GM21381 (cell line): ENCODE measurements around the gene TUBGCP6.
"Not testable (repeated sequence)": the region's sequence is repeated elsewhere in the genome, so short reads cannot be mapped to it uniquely, and the experiment has no call there.

Experiments
- ATAC-seq: cut with Tn5 transposase; IDR thresholded peaks from one replicate; pipeline ENCODE4 v1.9.1; 2021; ENCODE audit warnings: mild to moderate bottlenecking, moderate library complexity; ENCODE audit not compliant: unreplicated experiment

The TUBGCP6 gene

DNA sequence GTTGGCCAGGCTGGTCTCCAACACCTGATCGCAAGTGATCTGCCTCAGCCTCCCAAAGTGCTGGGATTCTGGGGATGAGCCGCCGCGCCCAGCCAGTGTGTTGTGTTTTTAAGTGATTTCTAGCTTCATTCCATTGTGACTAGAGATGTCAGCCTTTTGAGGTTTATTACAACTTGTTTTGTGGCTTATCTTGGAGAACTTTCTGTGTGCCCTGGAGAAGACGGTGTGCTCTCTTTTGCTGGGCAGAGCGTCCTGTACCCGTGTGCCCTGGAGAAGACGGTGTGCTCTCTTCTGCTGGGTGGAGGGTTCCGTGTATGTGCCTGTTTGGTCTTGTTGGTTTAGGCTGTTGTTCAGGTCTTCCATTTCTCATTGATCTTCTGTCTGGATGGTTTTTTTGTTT lies 31.6 kb downstream of the TUBGCP6 start:
- no peak for ATAC-seq

DNA sequence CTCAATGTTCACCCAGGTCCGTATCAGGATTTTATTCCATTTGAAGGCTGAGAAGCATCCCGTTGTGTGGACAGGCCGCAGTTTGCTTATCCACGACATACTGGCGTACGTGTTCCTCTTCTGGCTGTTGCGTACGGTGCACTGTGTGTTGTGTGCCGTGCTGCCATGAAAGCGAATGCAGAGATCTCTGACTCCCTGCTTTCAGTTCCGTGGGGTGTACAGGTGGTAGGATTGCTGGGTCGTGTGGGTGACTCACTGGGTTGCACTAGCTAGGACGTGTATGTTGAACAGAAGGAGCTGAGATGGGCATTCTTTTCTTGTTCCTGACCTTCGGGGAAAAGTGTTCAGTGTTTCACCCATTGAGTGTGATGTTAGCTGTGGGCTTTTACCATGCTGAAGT lies 33.7 kb downstream of the TUBGCP6 start:
- ATAC-seq = no peak

DNA sequence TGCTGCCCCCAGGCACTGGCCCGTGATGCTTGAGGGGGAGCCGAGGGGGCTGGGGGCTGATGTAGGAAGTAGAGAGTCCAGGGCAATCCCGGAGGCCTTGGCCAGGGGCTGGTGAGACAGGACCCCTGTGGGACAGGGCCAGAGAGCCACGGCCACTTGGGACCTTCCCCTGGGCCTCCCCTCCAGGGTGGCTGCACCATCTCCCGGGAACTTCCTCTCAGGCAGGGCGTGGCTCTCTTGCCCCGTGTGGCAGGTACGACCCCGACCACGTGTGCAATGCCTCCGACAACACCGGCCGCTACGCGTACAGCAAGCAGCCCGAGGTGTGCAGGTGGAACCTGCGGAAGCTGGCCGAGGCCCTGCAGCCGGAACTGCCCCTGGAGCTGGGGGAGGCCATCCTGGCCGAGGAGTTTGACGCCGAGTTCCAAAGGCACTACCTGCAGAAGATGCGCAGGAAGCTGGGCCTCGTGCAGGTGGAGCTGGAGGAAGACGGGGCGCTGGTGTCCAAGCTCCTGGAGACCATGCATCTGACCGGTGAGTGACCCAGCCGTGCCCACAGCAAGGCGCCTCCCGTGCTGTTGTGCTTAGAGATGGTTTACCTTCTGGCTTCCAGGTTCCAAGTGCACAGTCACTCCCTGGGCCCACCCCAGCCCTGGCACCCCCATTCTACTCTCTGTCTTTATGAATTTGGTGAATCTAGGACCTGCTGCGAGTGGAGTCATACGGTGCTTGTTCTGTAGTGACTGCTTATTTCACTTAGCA lies 34.3 kb downstream of the TUBGCP6 start:
- ATAC-seq = no peak

DNA sequence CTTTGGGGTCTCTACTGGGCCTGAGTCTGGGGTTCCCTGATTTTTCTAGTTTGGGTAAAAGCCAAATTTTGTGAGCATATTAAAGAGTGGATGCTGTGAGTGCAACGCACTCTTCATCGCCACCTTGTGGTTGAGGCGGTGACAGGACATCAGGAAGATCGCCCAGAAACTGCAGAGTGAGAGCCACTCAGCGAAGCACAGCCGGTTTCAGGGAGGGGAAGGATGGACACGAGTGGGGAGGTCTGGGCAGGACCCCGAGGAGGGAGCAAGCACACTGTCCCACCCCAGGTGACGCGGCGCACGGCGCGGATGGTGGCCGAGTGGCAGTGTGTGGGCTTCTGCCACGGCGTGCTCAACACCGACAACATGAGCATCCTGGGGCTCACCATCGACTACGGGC lies 34.9 kb downstream of the TUBGCP6 start:
- no peak for ATAC-seq

DNA sequence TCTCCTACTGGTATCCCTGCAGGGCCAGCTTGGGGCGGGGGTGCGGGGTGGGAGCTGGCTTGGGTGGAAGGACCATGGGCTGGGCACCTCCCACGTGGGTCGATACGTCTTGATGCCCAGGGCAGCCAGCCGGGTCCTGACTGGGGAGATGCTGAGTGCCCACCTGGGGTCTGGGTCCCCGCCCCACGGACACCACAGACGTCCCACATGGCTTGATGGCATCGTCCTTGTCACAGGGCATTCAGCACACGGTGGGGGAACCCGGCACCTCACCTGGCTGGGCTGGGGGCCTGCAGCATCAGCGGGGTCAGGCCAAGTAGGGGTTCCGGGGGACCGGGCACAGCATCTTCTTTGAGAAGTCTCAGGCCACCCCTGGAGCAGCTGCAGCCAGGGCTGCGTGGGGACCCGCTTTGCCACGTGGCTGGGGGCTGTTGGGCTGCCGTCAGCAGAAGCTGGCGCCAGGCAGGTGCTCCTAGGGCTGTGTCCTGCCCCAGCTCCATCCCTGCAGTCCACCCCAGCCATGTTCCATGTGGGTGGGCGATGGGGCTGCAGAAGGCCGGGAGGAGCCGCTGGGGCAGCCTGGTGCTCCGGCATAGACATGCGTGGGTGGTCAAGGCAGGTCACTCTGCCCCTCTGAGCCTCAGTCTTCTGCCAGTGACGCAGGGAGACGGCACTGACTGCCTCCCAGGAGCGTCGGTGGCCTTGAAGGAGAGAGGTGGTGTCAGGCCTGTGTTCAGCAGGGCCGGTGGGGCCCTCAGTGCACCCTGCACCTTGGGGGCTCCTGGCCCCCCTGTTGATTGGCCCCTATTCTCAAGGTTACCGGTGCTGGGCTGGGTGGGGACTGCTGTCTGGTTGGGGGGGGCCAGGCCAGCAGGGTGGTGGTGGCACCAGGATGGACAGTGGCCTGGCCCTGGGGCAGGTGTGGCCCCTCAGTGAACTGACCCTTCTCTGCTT lies 35.6 kb downstream of the TUBGCP6 start:
- no peak for ATAC-seq

DNA sequence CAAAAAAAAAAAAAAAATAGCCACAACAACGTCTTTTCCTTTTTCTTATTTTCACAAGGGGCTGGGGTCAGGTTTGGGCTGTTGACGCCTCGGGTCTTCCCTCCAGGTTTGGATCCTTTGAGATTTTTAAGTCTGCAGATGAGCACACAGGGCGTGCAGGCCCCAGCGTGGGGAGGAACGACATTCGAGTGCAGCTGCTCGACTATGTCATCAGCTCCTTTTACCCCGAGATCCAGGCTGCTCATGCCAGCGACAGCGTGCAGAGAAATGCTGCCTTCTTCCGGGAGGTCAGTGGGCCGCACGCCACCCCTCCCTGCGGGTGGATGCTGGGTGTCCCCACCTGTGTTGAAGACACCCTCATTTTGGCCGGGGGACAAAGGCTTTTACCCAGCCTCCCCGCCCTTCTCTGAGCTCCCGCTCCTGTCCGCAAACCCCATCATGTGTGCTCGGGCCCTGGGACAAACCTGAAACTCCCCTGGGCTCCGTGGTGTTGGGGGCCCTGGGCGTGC lies 36.3 kb downstream of the TUBGCP6 start:
- no peak for ATAC-seq

DNA sequence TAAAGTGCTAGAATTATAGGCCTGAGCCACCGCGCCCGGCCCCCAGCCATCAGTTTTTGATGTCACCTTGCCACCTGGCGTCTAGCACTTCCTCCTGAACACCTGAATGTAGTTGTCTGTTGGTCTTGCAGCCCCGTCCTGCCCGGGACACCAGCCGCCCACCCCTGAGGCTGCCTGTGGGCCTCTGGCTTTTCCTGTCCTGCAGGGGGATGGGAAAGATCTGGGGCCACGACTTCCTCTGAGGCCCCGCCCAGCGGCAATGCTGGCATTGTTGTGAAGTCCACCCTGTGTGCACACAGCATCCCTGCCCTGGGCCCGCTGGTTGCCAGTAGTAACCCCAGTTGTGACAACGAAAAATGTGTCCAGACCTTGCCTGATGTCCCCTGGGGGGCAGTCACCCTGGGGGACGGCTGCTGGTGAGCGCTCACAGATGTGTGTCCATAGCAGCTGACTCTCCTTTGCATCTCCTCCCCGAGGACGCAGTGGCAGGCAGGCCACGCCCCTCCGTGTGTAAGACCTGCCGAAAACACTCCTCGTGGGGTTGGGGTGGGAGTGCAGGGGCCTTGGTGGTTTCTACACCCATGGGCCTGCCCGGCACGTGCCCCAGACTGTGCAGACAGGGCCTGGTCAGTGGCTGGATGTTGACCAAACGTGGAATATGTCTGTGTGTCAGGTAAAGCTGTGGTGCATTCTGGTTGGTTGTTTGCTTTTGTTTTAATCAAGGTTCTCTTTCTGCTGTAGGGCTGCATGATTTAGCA lies 37.3 kb downstream of the TUBGCP6 start:
- no peak for ATAC-seq

DNA sequence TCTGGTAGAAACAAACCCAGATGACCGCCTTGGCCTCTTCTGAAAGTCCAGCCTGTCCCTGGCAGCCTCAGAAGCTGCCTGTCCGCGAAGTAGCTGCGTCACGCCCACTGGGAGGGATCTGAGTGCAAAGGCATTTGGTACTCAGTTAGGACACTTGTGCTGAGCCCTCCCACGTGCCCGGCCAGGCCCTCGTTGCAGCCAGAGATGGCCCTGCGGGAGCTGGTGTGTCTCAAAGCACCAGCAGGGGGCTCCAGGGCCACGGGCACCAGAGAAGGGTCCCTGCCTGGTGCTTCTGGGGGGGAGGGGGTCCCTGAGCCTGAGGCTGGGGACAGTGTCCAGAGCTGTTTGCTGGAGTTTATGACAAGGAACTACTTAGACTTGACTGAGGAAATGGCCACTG lies 38.2 kb downstream of the TUBGCP6 start:
- ATAC-seq = no peak

DNA sequence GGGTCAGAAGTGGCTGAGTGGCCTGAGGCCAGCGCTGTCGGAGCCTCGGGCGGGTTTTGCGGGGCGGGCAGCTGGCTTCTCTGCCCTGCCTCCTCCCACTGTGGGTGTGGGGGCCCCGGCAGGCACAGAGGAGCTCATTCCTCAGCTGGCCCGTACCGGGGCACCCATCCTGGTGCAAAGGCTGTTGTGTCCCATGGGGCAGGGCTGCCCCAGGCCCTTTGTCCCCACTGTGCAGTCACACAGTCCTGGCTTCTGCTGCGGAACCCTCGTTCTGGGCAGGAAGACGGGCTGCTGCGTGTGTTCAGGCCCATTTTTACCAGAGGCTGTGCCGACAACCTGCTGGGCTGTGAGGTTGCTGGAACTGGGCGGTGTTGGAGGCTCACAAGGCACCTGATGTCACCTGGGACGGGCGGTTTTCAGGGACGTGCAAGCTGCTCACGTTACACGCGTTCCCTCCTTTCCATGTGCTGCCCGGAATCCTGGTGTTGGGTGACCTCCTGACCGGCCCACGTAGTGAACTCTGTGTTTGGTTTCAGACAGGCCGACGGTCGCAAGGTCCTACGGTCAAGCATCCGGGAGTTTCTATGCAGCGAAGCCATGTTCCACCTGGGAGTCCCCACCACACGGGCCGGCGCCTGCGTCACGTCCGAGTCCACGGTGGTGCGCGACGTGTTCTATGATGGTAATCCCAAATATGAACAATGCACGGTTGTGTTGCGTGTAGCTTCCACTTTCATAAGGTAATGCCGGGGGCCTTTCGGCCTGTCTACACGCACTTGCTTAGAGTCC lies 38.8 kb downstream of the TUBGCP6 start:
- no peak for ATAC-seq

DNA sequence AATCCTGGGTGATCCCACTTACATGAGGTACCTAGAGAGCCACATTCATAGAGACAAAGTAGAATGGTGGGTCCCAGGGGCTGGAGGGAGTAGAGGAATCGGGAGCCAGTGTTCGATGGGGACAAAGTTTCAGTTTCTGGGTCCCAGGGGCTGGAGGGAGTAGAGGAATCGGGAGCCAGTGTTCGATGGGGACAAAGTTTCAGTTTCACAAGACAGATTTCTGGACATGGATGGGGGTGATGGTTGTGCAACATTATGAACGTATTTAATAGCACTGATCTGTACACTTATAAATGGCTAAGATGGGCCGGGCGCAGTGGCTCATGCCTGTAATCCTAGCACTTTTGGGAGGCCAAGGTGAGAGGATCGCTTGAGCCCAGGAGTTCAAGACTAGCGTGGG lies 39.8 kb downstream of the TUBGCP6 start:
- not testable (repeated sequence) for ATAC-seq

DNA sequence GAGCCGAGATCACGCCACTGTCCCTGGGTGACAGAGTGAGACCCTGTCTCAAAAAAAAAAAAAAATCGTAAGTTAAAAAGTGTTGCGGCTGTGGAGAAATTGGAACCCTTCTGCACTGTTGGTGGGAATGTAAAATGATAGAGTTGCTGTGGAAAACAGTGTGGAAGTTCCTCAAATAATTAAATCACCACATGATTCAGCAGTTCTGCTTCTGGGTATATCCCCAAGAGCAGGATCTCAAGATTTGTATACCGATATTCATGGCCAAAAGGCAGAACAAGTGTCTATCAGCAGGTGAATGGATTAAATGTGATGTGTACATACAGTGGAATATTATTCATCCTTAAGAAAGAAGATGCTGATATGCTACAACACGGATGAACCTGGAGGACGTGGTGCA lies 40.3 kb downstream of the TUBGCP6 start:
- no peak for ATAC-seq

DNA sequence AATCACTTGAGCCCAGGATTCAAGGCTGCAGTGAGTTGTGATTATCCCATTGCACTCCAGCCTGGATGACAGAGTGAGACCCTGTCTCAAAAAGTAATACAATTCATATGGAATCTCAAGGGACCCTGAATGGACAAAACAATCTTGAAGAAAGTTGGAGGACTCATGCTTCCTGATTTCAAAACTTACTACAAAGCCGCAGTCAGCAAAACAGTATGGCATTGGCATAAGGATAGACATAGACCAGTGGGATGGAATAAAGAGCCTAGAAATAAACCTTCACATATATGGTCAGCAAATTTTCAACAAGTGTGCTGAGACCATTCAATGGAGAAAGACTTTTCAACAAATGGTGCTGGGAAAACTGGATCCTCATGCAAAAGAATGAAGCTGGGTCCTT lies 41.5 kb downstream of the TUBGCP6 start:
- no peak for ATAC-seq

DNA sequence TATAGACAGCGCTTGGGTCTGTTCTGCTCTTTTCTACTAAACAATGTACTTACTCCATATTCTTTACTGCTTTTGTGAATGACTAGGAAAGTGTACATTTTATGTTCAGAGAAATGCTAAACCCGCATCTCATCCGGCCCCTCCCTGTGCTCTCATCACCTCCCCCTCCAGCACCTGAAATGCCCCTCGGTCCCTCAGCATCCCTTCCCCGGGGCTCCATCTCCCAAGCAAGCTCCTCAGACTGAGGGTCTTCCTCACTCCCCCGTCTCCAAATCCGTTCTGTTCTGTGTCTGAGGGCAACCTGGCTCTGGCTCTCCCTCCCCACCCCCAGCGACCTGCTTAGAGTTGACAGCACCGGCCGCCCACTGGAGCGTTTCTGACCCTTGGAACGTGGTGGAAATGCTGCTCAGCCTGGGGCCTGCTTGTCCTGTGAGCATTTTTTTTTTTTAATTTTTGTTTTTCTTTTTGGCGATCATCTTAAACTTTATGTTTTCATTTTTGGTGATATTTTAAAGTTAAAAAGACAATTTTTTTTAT lies 42.6 kb downstream of the TUBGCP6 start:
- ATAC-seq = no peak

DNA sequence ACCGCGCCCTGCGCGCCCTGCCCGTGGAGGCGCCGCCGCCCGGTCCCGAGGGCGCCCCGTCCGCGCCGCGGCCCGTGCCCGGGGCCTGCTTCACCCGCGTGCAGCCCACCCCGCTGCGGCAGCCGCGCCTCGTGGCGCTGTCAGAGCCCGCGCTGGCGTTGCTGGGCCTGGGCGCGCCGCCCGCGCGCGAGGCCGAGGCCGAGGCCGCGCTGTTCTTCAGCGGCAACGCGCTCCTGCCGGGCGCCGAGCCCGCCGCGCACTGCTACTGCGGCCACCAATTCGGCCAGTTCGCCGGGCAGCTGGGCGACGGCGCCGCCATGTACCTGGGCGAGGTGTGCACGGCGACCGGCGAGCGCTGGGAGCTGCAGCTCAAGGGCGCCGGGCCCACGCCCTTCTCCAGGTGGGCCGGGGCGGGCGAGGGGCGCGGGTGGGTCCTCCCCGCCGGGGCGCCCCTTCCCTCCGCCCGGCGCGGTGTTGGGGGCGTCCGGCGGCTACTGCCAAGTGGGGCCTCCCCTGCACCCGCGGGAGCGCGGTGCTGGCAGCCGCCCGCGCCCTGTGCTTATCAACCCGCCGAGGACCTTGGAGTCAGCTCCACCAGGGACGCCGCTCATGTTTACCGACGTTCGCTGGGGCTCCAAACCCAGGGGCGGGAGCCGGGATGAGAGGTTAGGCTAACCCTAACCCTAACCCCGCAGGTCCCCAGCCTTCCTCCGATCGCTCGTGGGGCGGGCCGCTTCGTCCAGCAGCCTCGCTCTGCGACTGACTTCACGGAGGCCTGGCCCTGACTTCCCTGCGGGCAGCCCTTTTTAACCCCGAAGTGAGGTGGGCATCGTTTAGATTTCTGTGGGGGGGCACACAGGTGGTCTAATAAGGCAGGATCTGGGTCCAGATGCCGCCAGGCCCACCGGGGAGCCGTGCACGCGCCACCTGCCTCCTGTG lies 43.4 kb downstream of the TUBGCP6 start:
- ATAC-seq = peak; percentile 33

DNA sequence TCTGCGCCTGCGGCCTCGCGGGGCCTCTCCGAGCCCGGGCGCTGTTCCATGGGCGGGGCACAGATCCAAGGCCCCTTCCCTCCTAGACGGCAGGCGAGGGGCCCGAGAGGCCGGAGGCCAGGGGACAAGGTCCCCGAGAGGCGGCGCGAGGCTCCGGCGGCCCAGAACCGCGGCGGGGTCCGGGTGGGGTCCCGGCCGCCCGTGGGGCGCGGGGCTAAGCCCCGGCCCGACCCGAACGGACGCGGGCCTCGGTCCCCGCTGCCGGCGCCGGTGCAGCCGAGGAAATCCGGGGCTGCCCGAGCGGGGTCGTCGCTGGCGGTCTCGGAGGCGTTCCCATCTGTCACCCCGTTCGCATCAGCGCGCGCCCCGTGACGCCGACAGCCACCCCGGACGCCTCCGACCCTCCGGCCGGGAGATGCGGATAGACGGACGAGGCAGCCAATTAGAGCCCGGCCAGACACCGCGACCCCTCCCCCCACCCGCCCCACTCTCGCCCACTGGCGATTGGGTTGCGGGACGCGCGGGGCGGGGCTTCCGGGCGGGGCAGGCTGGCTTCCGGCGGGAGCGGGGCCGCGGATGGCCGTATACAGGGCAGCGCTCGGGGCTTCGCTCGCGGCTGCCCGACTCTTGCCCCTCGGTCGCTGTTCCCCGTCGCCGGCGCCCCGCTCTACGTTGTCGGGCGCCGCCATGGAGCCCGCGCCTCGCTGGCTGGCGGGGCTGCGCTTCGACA lies 44.2 kb downstream of the TUBGCP6 start, which contains the start of gene SELENOO:
TSS of gene SELENOO (plus strand) at position 551 of the 730 bp plus-strand sequence. CDS start at position 577, 26 bp downstream.
- peak; percentile 69 for ATAC-seq

DNA sequence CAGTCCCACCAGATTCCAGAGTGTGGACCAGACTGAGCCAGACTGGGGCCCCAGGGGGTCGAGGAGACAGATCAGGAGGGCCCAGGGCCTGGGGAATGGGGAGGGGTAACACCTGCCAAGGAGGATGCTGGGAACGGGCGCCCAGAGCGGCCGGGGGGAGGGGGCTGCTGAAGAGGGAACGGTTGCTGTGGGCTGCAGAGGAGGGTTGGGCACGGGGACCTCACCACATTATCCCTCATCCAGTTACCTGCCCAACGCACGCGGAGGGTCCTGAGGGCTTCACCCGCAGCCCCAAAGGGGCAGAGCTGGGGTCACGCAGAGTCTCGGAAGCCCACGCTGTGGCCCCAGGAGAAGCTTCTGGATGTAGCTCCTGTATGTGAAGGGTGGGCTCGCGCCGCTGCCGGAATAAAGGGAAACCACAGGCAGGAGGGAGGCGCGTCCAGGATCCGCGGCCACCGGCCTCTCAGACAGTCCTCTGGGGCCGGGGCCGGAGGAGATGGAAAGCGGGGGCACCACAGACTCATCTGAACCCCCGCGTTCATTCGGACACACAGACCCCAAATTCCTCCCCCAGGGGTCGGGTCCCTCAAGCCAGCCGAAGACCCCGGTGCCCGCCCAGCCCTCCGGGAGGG lies 44.9 kb downstream of the TUBGCP6 start:
- no peak for ATAC-seq

DNA sequence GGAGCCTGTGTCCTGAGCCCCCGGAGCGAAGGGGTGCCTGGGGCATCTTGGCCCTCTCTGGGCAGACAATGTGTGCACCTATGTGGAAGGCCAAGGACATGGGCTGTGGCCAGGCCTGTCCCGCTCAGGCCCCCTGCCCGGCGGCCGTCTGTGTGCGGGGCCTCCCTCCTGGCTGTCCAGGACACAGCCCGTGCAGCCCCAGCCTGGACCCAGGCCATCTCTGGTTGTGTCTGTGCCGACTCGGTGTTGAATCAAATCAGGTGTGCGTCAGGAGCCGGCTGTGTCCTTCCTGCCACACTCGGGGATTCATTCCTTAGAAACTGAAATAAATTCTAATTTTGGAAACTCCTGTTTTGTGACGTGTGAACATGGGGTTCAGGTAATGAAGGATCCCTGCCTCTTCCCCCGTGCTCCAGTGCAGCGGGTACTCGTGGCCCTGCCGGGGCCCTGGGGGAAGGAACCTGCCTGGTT lies 45.5 kb downstream of the TUBGCP6 start:
- ATAC-seq = no peak

DNA sequence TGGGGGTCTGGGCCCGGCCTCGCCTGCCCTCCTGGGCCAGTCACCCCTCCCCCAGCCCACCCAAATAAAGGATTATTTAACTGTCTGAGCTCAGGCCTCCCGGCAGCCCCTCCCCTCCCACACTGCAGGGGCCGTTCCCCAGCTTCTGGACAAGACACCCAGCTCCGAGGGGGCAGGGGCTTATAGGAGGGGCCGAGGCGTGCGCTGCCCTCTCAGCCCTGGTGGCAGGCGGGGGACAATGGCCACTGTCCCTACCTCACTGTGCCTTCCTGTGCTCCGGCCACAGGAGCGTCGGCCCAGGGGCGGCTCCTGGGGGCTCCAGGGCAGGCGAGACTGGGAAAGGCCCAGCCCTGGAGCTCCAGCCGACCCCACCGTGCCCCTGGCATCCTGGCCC lies 46.2 kb downstream of the TUBGCP6 start:
- ATAC-seq = no peak
